Thyroid gland (tissue), 4 donors: ENCODE data around the gene TYW1B.
"Not testable (repeated sequence)": the region's sequence is repeated elsewhere in the genome, so short reads cannot be mapped to it uniquely, and the experiment has no call there.

Source experiments
- CTCF ChIP-seq, 6 experiments: fragments of 200-600 bp in 3 of 6; fragments of 450-650 bp in 3 of 6; sonication (generic) in 3 of 6; IDR thresholded peaks; one replicate each; pipeline ENCODE4 v1.5.1; 2016 to 2019; ENCODE audit warnings: antibody characterized with exemption in 6 of 6, mild to moderate bottlenecking in 2 of 6, inconsistent platforms in 1 of 6, moderate library complexity in 1 of 6
- POLR2A ChIP-seq, 2 donors: fragments of 450-650 bp; IDR thresholded peaks; one replicate each; pipeline ENCODE4 v1.6.1; 2017; ENCODE audit warnings: antibody characterized with exemption in 2 of 2, mild to moderate bottlenecking in 2 of 2, moderate library complexity in 1 of 2

- not testable (repeated sequence) for TF ChIP-seq CTCF, POLR2A (IDR thresholded peaks at IDR 0.05)
These were observed 29.9 kb upstream of the TYW1B start for GRCh38 chr7:72857925-72858324.
